ENCODE data around the gene BMERB1. TPM values are rescaled to one million over a fixed set of nuclear protein-coding genes. Genes with fewer than 3 reads are reported as not detected.

The BMERB1 gene
- total and polyA plus RNA-seq, 4 donors = 5.6 to 33.3 (median 9.0) TPM

GRCh38 chr16:15539197-15539596 lies 104.8 kb downstream of the BMERB1 start:
- no peak for DNase-seq (ENCODE audit: low spot score)
- Histone ChIP-seq H3K36me3 (ENCODE audit: control insufficient read depth in 4 of 4, insufficient read depth in 3 of 4, low read depth in 1 of 4, low read length in 3 of 4) (peaks cover 0 to 6% (median 0%) of the 10 kb centered on the region in 4 donors), H3K4me3 (ENCODE audit: low read depth in 1 of 3, low read length in 3 of 3) (no peak overlapping the region), H3K4me1 (ENCODE audit: control insufficient read depth in 4 of 4, insufficient read depth in 4 of 4, low read length in 3 of 4) (no peaks in the 10 kb centered on the region), H3K9ac (ENCODE audit: low read depth in 1 of 2, low read length in 2 of 2) (no peak overlapping the region), H3K27ac (ENCODE audit: low read depth in 1 of 2, low read length in 2 of 2) (no peak overlapping the region), H3K27me3 (ENCODE audit: control insufficient read depth in 4 of 4, insufficient read depth in 4 of 4, low read length in 3 of 4) (no peaks in the 10 kb centered on the region), H3K9me3 (ENCODE audit: control insufficient read depth in 4 of 4, low read length in 3 of 4) (no peaks in the 10 kb centered on the region)
- WGBS = 87% methylated on average over 8 of the region's 8 CpGs
- TF ChIP-seq YY1 (IDR thresholded peaks at IDR 0.05) = no peak

- Histone ChIP-seq H3K36me3 (ENCODE audit: control insufficient read depth in 4 of 4, insufficient read depth in 3 of 4, low read depth in 1 of 4, low read length in 3 of 4) (no peaks in the 10 kb centered on the region), H3K9me3 (ENCODE audit: control insufficient read depth in 4 of 4, low read length in 3 of 4) (no peaks in the 10 kb centered on the region), H3K4me1 (ENCODE audit: control insufficient read depth in 4 of 4, insufficient read depth in 4 of 4, low read length in 3 of 4) (no peaks in the 10 kb centered on the region), H3K9ac (ENCODE audit: low read depth in 1 of 2, low read length in 2 of 2) (no peak overlapping the region), H3K4me3 (ENCODE audit: low read depth in 1 of 3, low read length in 3 of 3) (no peak overlapping the region), H3K27me3 (ENCODE audit: control insufficient read depth in 4 of 4, insufficient read depth in 4 of 4, low read length in 3 of 4) (no peaks in the 10 kb centered on the region), H3K27ac (ENCODE audit: low read depth in 1 of 2, low read length in 2 of 2) (no peak overlapping the region)
- no peak for DNase-seq (ENCODE audit: low spot score)
- 93% methylated on average over 7 of the region's 7 CpGs for WGBS
- TF ChIP-seq ATF3 (IDR thresholded peaks at IDR 0.05) (no peak), REST (IDR thresholded peaks at IDR 0.05) (no peak), CTCF (IDR thresholded peaks at IDR 0.05; ENCODE audit: low read depth, low read length, missing input control) (no peak), JUND (IDR thresholded peaks at IDR 0.05) (no peak), HNF4A (conservative IDR thresholded peaks at IDR 0.05) (no peak), RXRA (IDR thresholded peaks at IDR 0.05) (no peak), ZBTB33 (IDR thresholded peaks at IDR 0.05) (no peak), MAX (IDR thresholded peaks at IDR 0.05) (no peak), RAD21 (IDR thresholded peaks at IDR 0.05) (no peak), NR2F2 (IDR thresholded peaks at IDR 0.05) (no peak), GABPA (IDR thresholded peaks at IDR 0.05 in 1 of 2, conservative IDR thresholded peaks at IDR 0.05 in 1 of 2) (no peak), TAF1 (conservative IDR thresholded peaks at IDR 0.05) (no peak), FOXA2 (IDR thresholded peaks at IDR 0.05) (no peak), HNF4G (IDR thresholded peaks at IDR 0.05) (no peak), YY1 (IDR thresholded peaks at IDR 0.05) (no peak)
Measured at GRCh38 chr16:15542261-15542660, 107.9 kb downstream of the BMERB1 start.
